Panc1 (cell line): Measurements from ENCODE around the gene PNPLA2.

Experiments
- POLR2AphosphoS5 ChIP-seq: IDR thresholded peaks from 2 replicates; pipeline ENCODE4 v1.6.1; 2012; ENCODE audit warnings: mild to moderate bottlenecking, low read depth, low read length, moderate library complexity
- TF ChIP-seq, protein P1 (sequence below): fragments of 450-650 bp; IDR thresholded peaks from 2 replicates; pipeline ENCODE4 v1.5.1; 2017; ENCODE audit warnings: mild to moderate bottlenecking

DNA sequence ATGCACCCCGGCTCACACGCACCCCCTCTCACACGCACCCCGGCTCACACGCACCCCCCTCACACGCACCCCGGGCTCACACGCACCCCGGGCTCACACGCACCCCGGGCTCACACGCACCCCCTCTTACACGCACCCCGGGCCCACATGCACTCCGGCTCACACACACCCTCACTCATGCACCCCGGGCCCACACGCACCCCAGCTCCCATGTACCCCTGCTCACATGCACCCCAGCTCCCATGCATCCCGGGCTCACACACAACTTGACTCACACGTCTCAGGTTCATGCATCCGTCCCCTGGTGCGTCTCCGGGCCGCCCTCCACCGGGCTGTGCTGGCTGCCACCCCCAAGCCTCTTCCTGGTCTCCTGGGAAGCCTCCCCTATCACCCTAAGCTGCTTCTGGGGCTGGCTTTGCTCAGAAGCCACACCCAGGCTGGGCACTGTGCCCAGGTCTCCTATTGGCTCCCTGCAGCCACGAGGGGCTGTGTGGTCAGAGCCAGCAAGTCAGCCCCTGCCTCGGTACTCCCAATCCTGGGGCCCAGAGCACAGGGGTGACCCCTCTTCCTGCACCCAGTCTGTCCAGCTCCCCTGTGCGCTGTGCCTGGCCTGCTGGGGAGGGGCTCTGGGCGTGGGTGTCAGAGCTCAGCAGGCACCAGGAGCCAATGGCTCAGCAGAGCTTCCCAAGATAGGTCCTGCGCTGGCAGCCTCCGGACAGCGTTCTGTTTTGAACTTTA lies 40.8 kb downstream of the PNPLA2 start:
- TF ChIP-seq, protein P1, sequence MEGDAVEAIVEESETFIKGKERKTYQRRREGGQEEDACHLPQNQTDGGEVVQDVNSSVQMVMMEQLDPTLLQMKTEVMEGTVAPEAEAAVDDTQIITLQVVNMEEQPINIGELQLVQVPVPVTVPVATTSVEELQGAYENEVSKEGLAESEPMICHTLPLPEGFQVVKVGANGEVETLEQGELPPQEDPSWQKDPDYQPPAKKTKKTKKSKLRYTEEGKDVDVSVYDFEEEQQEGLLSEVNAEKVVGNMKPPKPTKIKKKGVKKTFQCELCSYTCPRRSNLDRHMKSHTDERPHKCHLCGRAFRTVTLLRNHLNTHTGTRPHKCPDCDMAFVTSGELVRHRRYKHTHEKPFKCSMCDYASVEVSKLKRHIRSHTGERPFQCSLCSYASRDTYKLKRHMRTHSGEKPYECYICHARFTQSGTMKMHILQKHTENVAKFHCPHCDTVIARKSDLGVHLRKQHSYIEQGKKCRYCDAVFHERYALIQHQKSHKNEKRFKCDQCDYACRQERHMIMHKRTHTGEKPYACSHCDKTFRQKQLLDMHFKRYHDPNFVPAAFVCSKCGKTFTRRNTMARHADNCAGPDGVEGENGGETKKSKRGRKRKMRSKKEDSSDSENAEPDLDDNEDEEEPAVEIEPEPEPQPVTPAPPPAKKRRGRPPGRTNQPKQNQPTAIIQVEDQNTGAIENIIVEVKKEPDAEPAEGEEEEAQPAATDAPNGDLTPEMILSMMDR = no peak
- no peak for TF ChIP-seq POLR2AphosphoS5
